OCI-LY1 (cell line): ENCODE data around the gene HAUS1.

Source experiments
- EZH2 ChIP-seq: fragments of 200-600 bp; sonication (generic), shearing (Covaris generic); IDR thresholded peaks from 2 replicates; pipeline ENCODE4 v1.8.0; 2017; ENCODE audit warnings: borderline replicate concordance, mixed run types, mild to moderate bottlenecking, antibody characterized with exemption, low read length, moderate library complexity, mixed read lengths
- TF ChIP-seq, protein P1 (sequence below): fragments of 200-600 bp; sonication (generic), shearing (Covaris generic); IDR thresholded peaks from 2 replicates; pipeline ENCODE4 v1.5.1; 2017; ENCODE audit warnings: mild to moderate bottlenecking, antibody characterized with exemption, low read length, moderate library complexity, mixed read lengths

DNA sequence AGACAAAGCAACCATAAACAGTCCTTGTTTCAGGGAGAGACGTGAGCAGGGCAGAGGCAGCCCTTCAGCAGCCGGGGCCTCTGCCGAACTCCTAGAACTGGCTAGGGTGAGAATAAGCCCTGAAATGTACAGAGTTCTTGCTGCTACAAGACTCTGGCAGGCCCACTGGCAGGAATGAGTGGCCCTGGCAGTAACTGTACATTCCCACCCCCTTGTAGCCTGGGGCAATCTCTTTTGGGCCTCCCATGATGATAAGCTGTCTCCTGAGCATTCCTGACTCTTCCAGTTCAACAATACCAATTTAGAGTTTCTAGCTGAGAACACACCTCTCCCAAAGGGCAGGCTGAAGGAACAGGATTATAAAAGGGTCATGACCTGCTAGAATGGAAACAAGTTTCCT, 54.3 kb downstream of the HAUS1 start:
- TF ChIP-seq, protein P1, sequence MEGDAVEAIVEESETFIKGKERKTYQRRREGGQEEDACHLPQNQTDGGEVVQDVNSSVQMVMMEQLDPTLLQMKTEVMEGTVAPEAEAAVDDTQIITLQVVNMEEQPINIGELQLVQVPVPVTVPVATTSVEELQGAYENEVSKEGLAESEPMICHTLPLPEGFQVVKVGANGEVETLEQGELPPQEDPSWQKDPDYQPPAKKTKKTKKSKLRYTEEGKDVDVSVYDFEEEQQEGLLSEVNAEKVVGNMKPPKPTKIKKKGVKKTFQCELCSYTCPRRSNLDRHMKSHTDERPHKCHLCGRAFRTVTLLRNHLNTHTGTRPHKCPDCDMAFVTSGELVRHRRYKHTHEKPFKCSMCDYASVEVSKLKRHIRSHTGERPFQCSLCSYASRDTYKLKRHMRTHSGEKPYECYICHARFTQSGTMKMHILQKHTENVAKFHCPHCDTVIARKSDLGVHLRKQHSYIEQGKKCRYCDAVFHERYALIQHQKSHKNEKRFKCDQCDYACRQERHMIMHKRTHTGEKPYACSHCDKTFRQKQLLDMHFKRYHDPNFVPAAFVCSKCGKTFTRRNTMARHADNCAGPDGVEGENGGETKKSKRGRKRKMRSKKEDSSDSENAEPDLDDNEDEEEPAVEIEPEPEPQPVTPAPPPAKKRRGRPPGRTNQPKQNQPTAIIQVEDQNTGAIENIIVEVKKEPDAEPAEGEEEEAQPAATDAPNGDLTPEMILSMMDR: no peak
- TF ChIP-seq EZH2: no peak
